ENCODE results near the gene MUC20.
A peak's percentile ranks its signal among the peaks of the same experiment; 100 is the strongest.
"Not testable (repeated sequence)": the region's sequence is repeated elsewhere in the genome, so short reads cannot be mapped to it uniquely, and the experiment has no call there.

Gene MUC20

GRCh38 chr3:195773956-195774537 lies 53.3 kb downstream of the MUC20 start:
- no peak for DNase-seq

- DNase-seq = peak; percentile 2
Measured at GRCh38 chr3:195774917-195775316, 54.1 kb downstream of the MUC20 start.

GRCh38 chr3:195777975-195778374 lies 57.2 kb downstream of the MUC20 start:
- DNase-seq = no peak

- DNase-seq = not testable (repeated sequence)
Measured at GRCh38 chr3:195781236-195781635, 60.5 kb downstream of the MUC20 start.
